SK-N-SH treated with all-trans-retinoic acid at 6 μM for 48 hours (cell line): Measurements from ENCODE around the gene SLC6A16.
"Not testable (repeated sequence)": the region's sequence is repeated elsewhere in the genome, so short reads cannot be mapped to it uniquely, and the experiment has no call there.

Experiments used
- ATAC-seq: fragments of 200-7000 bp; cut with Tn5 transposase; 3 replicates; pipeline ENCODE4 v1.9.1; 2020; ENCODE audit warnings: mild to moderate bottlenecking, moderate library complexity
- ARNTL ChIP-seq: fragments of 450-650 bp; formaldehyde crosslinking; IDR thresholded peaks from 2 replicates; pipeline ENCODE4 v1.5.0; 2020; ENCODE audit warnings: low read depth, mild to moderate bottlenecking, moderate library complexity, borderline replicate concordance
- BACH2 ChIP-seq: fragments of 250-450 bp; sonication (Bioruptor Pico); IDR thresholded peaks from 2 replicates; pipeline ENCODE4 v1.9.0; 2021; ENCODE audit warnings: mild to moderate bottlenecking, borderline replicate concordance
- CREB5 ChIP-seq: fragments of 250-450 bp; sonication (Bioruptor Pico); IDR thresholded peaks from 2 replicates; pipeline ENCODE4 v1.5.1; 2020; ENCODE audit warnings: low read depth, mild to moderate bottlenecking, moderate library complexity
- CSRNP3 ChIP-seq: fragments of 250-450 bp; sonication (Bioruptor Pico); IDR thresholded peaks from 2 replicates; pipeline ENCODE4 v1.5.1; 2021; ENCODE audit warnings: mild to moderate bottlenecking, moderate library complexity
- ESRRG ChIP-seq: fragments of 250-450 bp; sonication (Bioruptor Pico); IDR thresholded peaks from 2 replicates; pipeline ENCODE4 v1.6.1; 2021; ENCODE audit warnings: mild to moderate bottlenecking
- GLIS3 ChIP-seq: fragments of 250-450 bp; sonication (Bioruptor Pico); IDR thresholded peaks from 2 replicates; pipeline ENCODE4 v1.5.0; 2020; ENCODE audit warnings: mild to moderate bottlenecking, moderate library complexity
- ISL1 ChIP-seq: fragments of 250-450 bp; sonication (Bioruptor Pico); IDR thresholded peaks from 2 replicates; pipeline ENCODE4 v2.1.2; 2022; ENCODE audit warnings: mild to moderate bottlenecking, moderate library complexity
- OSR1 ChIP-seq: fragments of 250-450 bp; sonication (Bioruptor Pico); IDR thresholded peaks from 2 replicates; pipeline ENCODE4 v1.8.0; 2022; ENCODE audit warnings: moderate library complexity, mild to moderate bottlenecking, inconsistent platforms
- PATZ1 ChIP-seq: fragments of 250-450 bp; sonication (Bioruptor Pico); IDR thresholded peaks from 2 replicates; pipeline ENCODE4 v1.8.0; 2020; ENCODE audit warnings: mild to moderate bottlenecking, moderate library complexity, borderline replicate concordance
- POU6F1 ChIP-seq: fragments of 250-450 bp; sonication (Bioruptor Pico); IDR thresholded peaks from 2 replicates; pipeline ENCODE4 v1.8.0; 2021; ENCODE audit warnings: low read depth, mild to moderate bottlenecking, moderate library complexity, borderline replicate concordance
- PPARA ChIP-seq: fragments of 250-450 bp; sonication (Bioruptor Pico); IDR thresholded peaks from 2 replicates; pipeline ENCODE4 v1.5.0; 2020; ENCODE audit warnings: mild to moderate bottlenecking, borderline replicate concordance
- RARB ChIP-seq: fragments of 250-450 bp; sonication (Bioruptor Pico); IDR thresholded peaks from 2 replicates; pipeline ENCODE4 v1.8.0; 2021; ENCODE audit warnings: mild to moderate bottlenecking, moderate library complexity
- SNAI2 ChIP-seq: fragments of 250-450 bp; sonication (Bioruptor Pico); IDR thresholded peaks from 2 replicates; pipeline ENCODE4 v1.5.0; 2020; ENCODE audit warnings: mild to moderate bottlenecking, moderate library complexity
- TCF4 ChIP-seq: fragments of 250-450 bp; sonication (Bioruptor Pico); IDR thresholded peaks from 2 replicates; pipeline ENCODE4 v1.8.0; 2021; ENCODE audit warnings: mild to moderate bottlenecking, moderate library complexity, borderline replicate concordance
- TOX ChIP-seq: fragments of 250-450 bp; sonication (Bioruptor Pico); IDR thresholded peaks from 2 replicates; pipeline ENCODE4 v1.8.0; 2021; ENCODE audit warnings: mild to moderate bottlenecking, moderate library complexity, borderline replicate concordance
- ZC3H10 ChIP-seq: fragments of 250-450 bp; sonication (Bioruptor Pico); IDR thresholded peaks from 2 replicates; pipeline ENCODE4 v1.5.1; 2021; ENCODE audit warnings: mild to moderate bottlenecking, moderate library complexity
- ZFP3 ChIP-seq: fragments of 250-450 bp; sonication (Bioruptor Pico); IDR thresholded peaks from 2 replicates; pipeline ENCODE4 v1.5.0; 2020; ENCODE audit warnings: mild to moderate bottlenecking, moderate library complexity
- ZFP30 ChIP-seq: fragments of 450-650 bp; formaldehyde crosslinking; IDR thresholded peaks from 2 replicates; pipeline ENCODE4 v1.5.0; 2022; ENCODE audit warnings: mild to moderate bottlenecking, moderate library complexity
- ZNF565 ChIP-seq: fragments of 450-650 bp; formaldehyde crosslinking; conservative IDR thresholded peaks from 2 replicates; pipeline ENCODE4 v1.5.0; 2020; ENCODE audit warnings: low read depth, mild to moderate bottlenecking, moderate library complexity
- ZNF70 ChIP-seq: fragments of 450-650 bp; formaldehyde crosslinking; IDR thresholded peaks from 2 replicates; pipeline ENCODE4 v1.5.0; 2020; ENCODE audit warnings: mild to moderate bottlenecking, moderate library complexity
- TF ChIP-seq, protein P1 (sequence below): fragments of 250-450 bp; sonication (Bioruptor Pico); IDR thresholded peaks from 2 replicates; pipeline ENCODE4 v1.5.0; 2020; ENCODE audit warnings: mild to moderate bottlenecking, moderate library complexity

The SLC6A16 gene

DNA sequence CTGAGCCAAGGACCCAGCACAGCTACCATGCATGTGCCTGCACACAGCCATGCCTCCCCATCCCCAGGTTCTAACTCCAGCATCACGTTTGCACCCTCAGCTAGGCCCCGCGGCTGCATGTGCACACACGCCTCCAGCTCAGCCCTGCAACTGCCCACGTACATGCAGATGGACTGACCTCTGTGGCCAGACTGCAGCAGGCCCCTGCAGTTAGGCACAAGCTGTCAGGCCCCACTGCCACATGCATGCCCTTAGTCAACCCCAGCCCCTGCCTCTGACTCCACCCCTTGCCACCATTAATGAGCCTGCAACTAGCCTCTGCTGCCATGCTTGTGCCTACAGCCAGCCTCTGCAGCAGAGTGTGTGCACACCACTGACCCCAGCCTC lies 23.1 kb downstream of the SLC6A16 start:
- no peak; the same call in 2 of the 3 replicates for ATAC-seq
- TF ChIP-seq ZNF565: no peak
- TF ChIP-seq PPARA: no peak
- no peak for TF ChIP-seq ZC3H10 (CRISPR knock-in tag)
- no peak for TF ChIP-seq CREB5 (CRISPR knock-in tag)
- TF ChIP-seq PATZ1 (CRISPR knock-in tag): no peak
- TF ChIP-seq ZFP30 (CRISPR knock-in tag): no peak
- TF ChIP-seq TCF4 (CRISPR knock-in tag): no peak
- no peak for TF ChIP-seq CSRNP3
- TF ChIP-seq RARB (CRISPR knock-in tag): no peak
- TF ChIP-seq GLIS3: no peak
- TF ChIP-seq ARNTL (CRISPR knock-in tag): no peak
- TF ChIP-seq, protein P1, sequence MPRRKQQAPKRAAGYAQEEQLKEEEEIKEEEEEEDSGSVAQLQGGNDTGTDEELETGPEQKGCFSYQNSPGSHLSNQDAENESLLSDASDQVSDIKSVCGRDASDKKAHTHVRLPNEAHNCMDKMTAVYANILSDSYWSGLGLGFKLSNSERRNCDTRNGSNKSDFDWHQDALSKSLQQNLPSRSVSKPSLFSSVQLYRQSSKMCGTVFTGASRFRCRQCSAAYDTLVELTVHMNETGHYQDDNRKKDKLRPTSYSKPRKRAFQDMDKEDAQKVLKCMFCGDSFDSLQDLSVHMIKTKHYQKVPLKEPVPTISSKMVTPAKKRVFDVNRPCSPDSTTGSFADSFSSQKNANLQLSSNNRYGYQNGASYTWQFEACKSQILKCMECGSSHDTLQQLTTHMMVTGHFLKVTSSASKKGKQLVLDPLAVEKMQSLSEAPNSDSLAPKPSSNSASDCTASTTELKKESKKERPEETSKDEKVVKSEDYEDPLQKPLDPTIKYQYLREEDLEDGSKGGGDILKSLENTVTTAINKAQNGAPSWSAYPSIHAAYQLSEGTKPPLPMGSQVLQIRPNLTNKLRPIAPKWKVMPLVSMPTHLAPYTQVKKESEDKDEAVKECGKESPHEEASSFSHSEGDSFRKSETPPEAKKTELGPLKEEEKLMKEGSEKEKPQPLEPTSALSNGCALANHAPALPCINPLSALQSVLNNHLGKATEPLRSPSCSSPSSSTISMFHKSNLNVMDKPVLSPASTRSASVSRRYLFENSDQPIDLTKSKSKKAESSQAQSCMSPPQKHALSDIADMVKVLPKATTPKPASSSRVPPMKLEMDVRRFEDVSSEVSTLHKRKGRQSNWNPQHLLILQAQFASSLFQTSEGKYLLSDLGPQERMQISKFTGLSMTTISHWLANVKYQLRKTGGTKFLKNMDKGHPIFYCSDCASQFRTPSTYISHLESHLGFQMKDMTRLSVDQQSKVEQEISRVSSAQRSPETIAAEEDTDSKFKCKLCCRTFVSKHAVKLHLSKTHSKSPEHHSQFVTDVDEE (CRISPR knock-in tag): no peak
- no peak for TF ChIP-seq BACH2
- TF ChIP-seq SNAI2 (CRISPR knock-in tag): no peak
- no peak for TF ChIP-seq OSR1 (CRISPR knock-in tag)

DNA sequence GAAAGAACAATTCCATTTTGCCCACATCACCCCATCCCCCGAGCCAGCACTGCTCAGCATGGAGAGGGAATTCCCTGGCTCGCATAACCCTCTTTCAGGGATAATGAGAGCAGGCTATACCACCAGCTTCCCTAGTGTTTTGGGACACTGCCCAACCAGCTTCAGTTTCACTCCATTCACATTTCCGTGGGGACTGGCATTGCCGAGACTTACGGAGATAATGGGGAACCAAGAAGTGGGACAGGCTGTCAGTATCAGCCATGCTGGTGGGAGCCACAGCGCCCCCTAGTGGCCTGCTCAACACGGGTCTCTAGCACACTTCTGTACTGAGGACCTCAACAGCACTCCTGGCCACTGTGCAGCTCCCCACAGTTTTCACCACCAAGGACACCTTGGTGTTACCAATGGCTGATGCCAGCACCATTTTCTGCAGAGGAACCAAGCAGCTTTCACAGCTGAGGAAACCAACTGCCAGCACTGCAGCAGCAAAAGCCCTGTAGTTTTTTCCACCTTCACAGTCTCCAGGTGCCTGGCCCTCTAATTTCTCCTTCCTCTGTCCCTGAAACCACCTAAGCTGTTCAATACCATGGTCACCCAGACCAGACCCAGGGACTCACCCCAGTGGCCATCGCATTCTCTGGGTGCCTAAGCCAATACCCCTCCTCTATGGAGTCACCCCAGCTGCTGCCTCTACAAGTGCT lies 23.7 kb downstream of the SLC6A16 start:
- TF ChIP-seq ARNTL (CRISPR knock-in tag) (no peak), ZFP3 (no peak), ISL1 (no peak), OSR1 (CRISPR knock-in tag) (no peak), RARB (CRISPR knock-in tag) (no peak), ZNF70 (no peak), SNAI2 (CRISPR knock-in tag) (no peak), ZC3H10 (CRISPR knock-in tag) (no peak), PPARA (no peak), POU6F1 (CRISPR knock-in tag) (no peak), TOX (CRISPR knock-in tag) (no peak), ESRRG (CRISPR knock-in tag) (no peak)
- TF ChIP-seq, protein P1 (CRISPR knock-in tag): no peak
- ATAC-seq: peak; percentile 100

- ATAC-seq: not testable (repeated sequence)
These were observed 26.3 kb downstream of the SLC6A16 start for GRCh38 chr19:49298653-49299052.
